DMS153 (cell line): ENCODE data around the gene UBTD2.
"Not testable (repeated sequence)": the region's sequence is repeated elsewhere in the genome, so short reads cannot be mapped to it uniquely, and the experiment has no call there.

Experiments
- DNase-seq: peaks from one replicate; lab custom pipeline; 2025; lab: John Stamatoyannopoulos, UW

The UBTD2 gene

DNA sequence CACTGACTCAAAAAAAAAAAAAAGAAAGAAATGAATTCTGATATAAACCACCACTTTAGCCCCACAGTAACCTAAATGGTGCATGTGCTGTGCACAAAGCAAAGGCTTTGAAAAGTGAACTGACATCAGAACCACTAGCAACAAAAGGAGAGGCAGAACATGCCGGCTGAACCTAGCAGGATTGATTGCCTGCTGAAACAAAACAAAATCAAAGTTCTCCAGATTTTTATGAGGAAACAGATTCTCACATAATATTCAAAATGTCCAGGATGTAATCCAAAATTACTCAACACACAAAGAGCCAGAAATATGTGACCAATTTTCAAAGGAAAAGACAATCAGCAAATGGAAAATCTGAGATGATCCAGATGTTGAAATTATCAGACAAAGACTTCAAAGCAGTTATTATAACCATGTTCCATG, 37.9 kb downstream of the UBTD2 start:
- no peak for DNase-seq

- DNase-seq, result no peak
Observed at GRCh38 chr5:172245046-172245445, 38.5 kb downstream of the UBTD2 start.

DNA sequence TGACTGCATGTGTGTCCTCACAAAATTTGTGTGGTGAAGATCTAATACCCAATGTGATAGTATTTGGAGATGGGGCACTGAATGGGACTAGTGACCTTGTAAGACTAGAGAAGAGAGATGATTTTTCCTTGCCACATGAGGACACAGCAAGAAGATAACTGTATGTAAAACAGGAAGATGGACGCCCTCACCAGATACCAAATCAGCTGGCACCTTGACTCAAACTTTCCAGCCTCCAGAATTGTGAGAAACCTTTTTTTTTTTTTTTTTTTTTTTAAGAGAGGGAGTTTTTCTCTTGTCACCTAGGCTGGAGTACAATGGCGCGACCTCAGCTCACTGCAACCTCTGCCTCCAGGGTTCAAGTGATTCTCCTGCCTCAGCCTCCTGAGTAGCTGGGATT, 40.3 kb downstream of the UBTD2 start:
- no peak for DNase-seq

- DNase-seq, result no peak
Observed at GRCh38 chr5:172238334-172238733, 45.2 kb downstream of the UBTD2 start.

DNA sequence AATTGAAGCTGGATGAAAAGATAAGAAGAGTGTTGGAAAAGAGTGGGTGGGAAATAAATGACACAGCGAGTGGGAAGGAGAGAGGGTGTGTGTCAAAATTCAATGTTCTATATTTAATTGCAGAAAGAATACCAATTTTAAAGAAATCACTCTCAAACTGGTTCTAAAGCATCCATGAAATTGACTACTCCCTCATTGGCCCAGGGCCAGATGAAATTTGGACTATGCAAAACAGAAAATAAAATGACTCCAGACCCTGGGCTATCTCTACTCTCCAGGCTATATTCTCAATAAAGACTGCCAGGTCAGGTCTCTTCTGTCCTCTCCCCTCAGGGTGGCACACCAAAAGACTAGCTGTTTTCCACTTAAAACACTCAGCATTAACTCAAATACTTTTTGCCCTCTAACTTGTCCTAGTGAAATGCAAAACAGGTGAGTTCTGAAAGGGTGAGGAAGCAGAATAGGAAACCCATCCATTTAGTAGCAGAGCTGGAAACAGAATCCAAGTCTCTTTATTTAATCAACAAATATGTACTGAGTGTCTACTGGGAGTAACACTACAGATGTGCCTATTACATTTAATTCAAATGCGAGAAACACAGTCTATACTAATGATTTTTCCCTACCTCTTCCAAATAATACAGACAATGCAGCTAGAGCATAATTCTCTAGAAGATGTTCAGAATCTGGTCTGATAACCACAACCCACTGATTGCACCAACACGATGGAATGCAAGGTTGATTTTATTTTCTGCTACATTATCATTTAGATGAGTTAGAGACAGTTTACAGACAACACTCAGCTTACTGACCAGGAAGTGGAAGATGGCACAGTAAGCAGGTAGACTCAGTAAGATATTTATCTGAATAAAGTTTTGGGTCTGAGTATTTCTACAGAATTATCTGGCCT, 47.5 kb downstream of the UBTD2 start:
- DNase-seq, result no peak

GRCh38 chr5:172235132-172235780, 48.3 kb downstream of the UBTD2 start:
- DNase-seq, result no peak

GRCh38 chr5:172234031-172234430, 49.5 kb downstream of the UBTD2 start:
- DNase-seq, result no peak

DNA sequence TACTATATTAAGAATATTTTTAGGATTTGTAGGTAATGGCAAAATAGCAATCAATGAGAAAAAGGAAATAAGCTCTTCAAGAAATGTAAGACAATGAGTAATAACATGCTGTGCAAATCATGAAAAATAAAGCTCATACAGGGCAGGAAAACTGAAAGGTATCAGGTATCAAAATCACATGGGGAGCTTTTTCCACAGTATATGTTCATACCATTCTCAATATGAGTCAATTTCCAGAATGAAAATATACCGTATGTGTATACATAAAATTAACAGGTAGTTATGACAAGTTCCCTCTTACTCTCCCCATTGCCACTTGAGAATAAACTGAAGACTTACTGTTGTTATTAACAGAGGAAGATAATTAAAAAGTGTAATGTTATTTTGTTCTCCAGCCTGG, 53.7 kb downstream of the UBTD2 start:
- DNase-seq, result no peak

GRCh38 chr5:172224996-172225395, 58.6 kb downstream of the UBTD2 start:
- DNase-seq, result no peak

DNA sequence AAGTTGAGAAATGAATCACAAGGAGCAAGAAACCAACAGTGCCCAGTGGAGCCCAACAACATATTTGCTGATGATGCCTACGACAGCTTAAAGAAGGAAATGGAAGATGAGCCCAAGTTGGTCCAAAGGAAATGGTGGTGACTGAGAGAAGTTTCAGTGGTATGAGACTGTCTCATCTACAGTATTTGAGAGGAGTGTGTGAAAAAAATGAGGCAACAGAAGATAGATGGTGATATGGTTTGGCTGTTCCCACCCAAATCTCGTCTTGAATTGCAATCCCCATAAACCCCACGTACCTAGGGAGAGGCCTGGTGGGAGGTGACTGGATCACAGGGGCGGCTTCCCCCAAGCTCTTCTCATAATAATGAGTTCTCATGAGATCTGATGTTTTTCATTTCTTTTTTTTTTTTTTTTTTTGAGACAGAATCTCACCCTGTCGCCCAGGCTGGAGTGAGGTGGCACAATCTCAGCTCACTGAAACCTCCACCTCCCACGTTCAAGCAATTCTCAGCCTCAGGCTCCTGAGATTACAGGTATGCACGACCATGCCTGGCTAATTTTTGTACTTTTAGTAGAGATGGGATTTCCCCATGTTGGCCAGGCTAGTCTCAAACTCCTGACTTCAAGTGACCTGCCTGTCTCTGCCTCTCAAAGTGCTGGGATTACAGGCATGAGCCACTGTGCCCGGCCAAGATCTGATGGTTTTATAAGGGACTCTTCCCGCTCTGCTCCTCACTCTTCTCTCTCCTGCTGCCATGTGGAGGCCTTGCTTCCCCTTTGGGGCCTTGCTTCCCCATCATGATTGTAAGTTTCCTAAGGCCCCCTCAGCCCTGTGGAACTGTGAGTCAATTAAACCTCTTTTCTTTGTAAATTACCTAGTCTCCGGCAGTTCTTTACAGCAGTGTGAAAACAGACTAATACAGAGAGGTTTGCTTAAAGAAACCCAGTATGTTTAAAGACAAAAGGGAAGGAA, 59.4 kb downstream of the UBTD2 start:
- no peak for DNase-seq

GRCh38 chr5:172219296-172219695, 64.3 kb downstream of the UBTD2 start:
- DNase-seq, result no peak

DNA sequence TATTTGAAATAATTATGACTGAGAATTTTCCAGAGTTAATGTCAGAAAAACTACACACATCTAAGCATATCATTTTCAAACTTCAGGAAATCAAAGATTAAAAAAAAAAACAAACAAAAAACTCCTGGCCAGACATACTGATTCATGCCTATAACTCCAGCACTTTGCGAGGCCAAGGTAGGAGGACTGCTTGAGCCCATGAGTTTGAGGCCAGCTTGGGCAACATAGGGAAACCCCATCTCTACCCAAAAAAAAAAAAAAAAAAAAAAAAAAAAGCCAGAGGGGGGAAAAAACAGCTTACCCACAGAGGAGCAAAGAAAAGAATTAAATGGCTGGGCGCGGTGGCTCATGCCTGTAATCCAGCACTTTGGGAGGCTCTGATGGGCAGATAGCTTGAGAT, 67.2 kb downstream of the UBTD2 start:
- DNase-seq, result no peak

- DNase-seq, result no peak
Observed at GRCh38 chr5:172213126-172213525, 70.4 kb downstream of the UBTD2 start.

- DNase-seq, result no peak
Observed at GRCh38 chr5:172211676-172212075, 71.9 kb downstream of the UBTD2 start.

DNA sequence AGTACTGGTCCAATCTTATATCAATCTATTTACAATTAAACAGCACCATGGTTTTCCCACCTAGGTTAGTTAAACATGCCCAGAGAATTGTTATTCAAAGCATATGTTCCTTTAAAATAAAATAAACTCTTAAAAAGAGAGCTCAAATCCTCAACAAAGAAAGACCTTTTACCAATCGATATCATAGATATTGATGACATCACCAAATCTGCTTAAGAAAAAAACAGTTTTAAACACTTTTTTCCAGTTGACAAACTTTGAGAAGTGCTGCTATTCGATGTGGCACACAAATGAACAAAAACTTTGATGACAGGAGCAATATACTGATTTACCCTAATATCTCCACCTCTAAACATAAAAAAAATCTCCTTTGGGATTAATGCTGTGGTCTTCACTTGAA, 73.8 kb downstream of the UBTD2 start:
- DNase-seq, result no peak

- no peak for DNase-seq
Observed at GRCh38 chr5:172207511-172207910, 76.1 kb downstream of the UBTD2 start.

GRCh38 chr5:172205984-172206383, 77.6 kb downstream of the UBTD2 start:
- DNase-seq, result not testable (repeated sequence)

DNA sequence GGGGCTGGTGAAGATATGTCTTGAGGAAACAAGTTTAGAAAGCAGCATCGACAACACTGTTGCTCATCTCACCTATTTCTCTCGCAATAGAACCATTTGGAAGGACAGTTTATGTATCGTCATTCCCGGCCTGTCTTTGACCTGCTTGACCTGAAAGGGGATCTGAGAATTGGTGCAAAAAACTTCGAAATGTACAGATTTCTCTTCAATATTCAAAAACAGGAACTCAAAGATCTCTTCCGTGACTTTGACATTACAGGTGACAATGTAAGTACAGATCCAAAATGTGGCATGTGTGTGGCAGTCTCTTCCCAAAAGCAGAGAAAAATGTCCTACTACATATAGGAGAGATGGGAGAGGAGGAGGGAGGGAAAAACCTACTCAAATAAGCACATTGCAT, 83.1 kb downstream of the UBTD2 start:
- DNase-seq, result no peak

DNA sequence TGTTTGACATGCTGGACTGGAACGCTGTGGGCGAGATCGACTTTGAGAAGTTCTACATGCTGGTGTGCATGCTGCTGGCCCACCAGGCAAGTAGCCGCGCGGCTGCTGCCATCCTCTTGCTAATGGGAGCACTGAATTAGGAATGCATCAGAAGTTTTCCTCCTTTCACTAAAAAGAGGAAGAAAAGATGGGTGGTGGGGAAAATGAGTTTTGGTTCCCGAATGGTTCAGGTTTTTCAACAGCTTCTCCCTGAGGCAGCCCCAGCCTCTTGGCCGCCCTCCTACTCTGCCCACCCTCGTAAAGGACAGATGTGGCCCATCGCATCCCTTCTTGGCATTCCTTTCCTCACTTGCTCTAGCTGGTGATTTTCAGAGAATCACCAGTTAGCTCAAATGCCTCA, 84.1 kb downstream of the UBTD2 start:
- no peak for DNase-seq

- DNase-seq, result not testable (repeated sequence)
Observed at GRCh38 chr5:172197775-172198174, 85.8 kb downstream of the UBTD2 start.

- no peak for DNase-seq
Observed at GRCh38 chr5:172194985-172195774, 88.4 kb downstream of the UBTD2 start.
